PFSK-1 (cell line): ENCODE data around the gene B3GAT1.

Experiments used
- FOXP2 ChIP-seq: optimal IDR thresholded peaks from 2 replicates; pipeline ENCODE3; 2011; ENCODE audit warnings: borderline replicate concordance, control low read depth, inconsistent platforms; ENCODE audit not compliant: insufficient read depth; ENCODE audit errors: extremely low read length, extremely low read depth
- POLR2AphosphoS5 ChIP-seq: IDR thresholded peaks from 2 replicates; pipeline ENCODE4 v1.6.1; 2012; ENCODE audit warnings: low read depth, mild to moderate bottlenecking, control low read depth, low read length, moderate library complexity
- SIN3A ChIP-seq: IDR thresholded peaks from 2 replicates; pipeline ENCODE4 v1.6.1; 2012; ENCODE audit warnings: mild to moderate bottlenecking, low read length, moderate library complexity, borderline replicate concordance; ENCODE audit not compliant: insufficient read depth
- TAF1 ChIP-seq: IDR thresholded peaks from 2 replicates; pipeline ENCODE4 v1.6.1; 2012; ENCODE audit warnings: low read length, control low read depth, borderline replicate concordance; ENCODE audit not compliant: insufficient read depth
- TF ChIP-seq, protein P1 (sequence below), 2 experiments: IDR thresholded peaks; 2 replicates each; pipeline versions ENCODE4 v1.6.1 to v1.8.0; 2011 to 2012; ENCODE audit warnings: low read depth in 2 of 2, low read length in 2 of 2, control low read depth in 1 of 2, inconsistent platforms in 1 of 2, mild to moderate bottlenecking in 1 of 2, moderate library complexity in 1 of 2; ENCODE audit not compliant: insufficient read depth in 1 of 2

The B3GAT1 gene

DNA sequence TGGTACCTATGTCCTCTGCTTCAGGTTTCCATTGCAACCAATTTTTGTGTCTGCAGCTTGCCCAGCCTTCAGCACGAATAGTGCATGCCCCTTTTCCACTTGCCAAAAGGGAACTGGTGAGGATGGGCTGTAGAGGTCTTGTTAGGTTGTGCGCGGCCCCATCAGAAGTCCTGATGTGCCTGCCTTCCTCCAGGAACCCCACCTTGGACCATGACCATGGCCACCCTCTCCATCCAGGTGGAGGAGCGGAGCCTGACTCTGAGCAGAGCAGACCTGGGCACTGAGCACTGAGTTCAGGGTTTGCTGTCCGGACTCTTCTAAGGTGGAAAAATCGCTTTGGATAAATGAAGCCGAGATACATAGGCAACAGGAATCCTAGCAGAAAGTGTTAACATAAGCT is 73.4 kb downstream of the B3GAT1 start:
- TF ChIP-seq FOXP2 (no peak), SIN3A (no peak), TAF1 (no peak), POLR2AphosphoS5 (no peak)
- TF ChIP-seq, protein P1, sequence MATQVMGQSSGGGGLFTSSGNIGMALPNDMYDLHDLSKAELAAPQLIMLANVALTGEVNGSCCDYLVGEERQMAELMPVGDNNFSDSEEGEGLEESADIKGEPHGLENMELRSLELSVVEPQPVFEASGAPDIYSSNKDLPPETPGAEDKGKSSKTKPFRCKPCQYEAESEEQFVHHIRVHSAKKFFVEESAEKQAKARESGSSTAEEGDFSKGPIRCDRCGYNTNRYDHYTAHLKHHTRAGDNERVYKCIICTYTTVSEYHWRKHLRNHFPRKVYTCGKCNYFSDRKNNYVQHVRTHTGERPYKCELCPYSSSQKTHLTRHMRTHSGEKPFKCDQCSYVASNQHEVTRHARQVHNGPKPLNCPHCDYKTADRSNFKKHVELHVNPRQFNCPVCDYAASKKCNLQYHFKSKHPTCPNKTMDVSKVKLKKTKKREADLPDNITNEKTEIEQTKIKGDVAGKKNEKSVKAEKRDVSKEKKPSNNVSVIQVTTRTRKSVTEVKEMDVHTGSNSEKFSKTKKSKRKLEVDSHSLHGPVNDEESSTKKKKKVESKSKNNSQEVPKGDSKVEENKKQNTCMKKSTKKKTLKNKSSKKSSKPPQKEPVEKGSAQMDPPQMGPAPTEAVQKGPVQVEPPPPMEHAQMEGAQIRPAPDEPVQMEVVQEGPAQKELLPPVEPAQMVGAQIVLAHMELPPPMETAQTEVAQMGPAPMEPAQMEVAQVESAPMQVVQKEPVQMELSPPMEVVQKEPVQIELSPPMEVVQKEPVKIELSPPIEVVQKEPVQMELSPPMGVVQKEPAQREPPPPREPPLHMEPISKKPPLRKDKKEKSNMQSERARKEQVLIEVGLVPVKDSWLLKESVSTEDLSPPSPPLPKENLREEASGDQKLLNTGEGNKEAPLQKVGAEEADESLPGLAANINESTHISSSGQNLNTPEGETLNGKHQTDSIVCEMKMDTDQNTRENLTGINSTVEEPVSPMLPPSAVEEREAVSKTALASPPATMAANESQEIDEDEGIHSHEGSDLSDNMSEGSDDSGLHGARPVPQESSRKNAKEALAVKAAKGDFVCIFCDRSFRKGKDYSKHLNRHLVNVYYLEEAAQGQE (IDR thresholded peaks at IDR 0.05; ENCODE audit: insufficient read depth in 1 of 2, low read depth in 2 of 2, low read length in 2 of 2), result no peak

DNA sequence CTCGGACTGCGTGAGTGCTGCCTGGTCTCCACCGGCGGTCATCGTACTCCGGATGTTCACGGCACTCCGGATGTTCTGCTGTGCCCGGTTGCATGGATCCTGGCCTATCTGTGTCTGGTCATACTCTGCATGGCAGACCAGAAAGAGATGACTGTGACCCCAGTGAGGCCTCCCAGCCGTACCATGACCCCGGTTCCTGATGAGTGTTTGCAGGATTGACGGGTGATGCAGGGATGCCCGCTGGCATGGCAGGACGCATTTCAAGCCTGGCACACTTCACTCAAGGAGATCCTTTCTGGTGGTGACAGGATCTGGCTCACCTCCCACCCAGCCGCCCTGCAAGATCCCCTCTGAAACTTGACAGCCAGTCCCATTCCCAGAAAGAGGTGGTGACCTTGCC is 74.0 kb downstream of the B3GAT1 start:
- TF ChIP-seq POLR2AphosphoS5, result no peak
- TF ChIP-seq FOXP2, result no peak
- TF ChIP-seq, protein P1 (IDR thresholded peaks at IDR 0.05; ENCODE audit: insufficient read depth in 1 of 2, low read depth in 2 of 2, low read length in 2 of 2), result no peak
- TF ChIP-seq SIN3A, result no peak
- TF ChIP-seq TAF1, result no peak

DNA sequence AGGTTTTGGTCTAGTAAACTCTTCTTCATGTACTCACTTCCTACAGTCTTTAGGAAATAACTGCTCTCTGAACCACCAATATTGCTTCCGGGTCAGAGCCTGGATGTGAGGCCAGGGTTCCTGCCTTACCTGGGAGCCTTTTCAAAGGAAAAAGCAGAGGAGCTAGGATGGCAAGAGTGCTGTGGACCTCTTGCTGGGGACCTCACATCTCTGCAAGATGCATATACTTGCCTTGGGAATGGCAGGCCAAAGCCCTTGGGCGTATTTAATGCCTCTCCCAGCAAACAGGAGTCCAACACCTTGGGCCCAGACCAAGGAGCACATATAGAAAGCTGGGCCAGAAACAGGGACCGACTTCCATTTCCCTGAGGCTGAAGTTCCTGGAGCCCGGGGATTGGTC is 75.0 kb downstream of the B3GAT1 start:
- TF ChIP-seq POLR2AphosphoS5 (no peak), SIN3A (no peak), TAF1 (no peak), FOXP2 (no peak)
- TF ChIP-seq, protein P1 (IDR thresholded peaks at IDR 0.05; ENCODE audit: insufficient read depth in 1 of 2, low read depth in 2 of 2, low read length in 2 of 2), result no peak

DNA sequence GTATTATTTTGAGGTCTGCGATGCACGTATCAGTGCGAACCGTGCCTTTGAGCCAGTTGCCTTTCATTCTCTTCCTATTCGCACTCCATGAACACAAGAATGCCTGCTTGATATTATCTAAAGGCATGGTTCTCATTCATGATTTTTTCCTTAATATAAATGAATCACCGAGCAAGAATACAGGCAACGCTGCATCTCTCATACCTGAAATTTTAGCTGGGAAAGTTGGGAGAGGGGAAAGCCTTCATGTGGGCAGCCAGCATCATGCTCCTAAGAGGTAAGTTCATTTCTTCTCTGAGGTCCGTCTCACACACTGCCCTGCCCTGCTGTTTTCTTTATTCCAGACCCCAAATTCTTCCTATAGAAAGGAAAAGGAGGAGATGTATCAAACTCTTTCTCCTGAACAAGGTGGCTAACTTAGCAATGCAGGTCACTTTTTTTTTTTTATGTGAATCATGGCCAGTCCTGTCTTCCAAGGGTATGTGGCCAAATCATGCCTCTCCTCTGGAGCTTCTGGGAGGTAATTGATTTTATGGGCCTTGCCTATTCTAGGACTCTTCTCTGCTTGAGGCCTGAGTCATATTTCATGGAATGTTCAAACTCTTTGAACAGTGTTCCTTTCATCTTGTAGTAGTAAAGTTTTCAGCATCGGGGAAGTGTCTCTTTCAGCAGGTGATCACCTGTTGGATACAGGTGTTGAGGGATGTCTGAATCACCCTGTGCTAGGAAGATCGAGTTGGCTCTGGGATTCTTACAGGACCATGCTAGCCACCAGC is 77.1 kb downstream of the B3GAT1 start:
- TF ChIP-seq FOXP2, result no peak
- TF ChIP-seq, protein P1 (IDR thresholded peaks at IDR 0.05; ENCODE audit: insufficient read depth in 1 of 2, low read depth in 2 of 2, low read length in 2 of 2), result no peak
- no peak for TF ChIP-seq TAF1
- TF ChIP-seq POLR2AphosphoS5, result no peak
- TF ChIP-seq SIN3A, result no peak

DNA sequence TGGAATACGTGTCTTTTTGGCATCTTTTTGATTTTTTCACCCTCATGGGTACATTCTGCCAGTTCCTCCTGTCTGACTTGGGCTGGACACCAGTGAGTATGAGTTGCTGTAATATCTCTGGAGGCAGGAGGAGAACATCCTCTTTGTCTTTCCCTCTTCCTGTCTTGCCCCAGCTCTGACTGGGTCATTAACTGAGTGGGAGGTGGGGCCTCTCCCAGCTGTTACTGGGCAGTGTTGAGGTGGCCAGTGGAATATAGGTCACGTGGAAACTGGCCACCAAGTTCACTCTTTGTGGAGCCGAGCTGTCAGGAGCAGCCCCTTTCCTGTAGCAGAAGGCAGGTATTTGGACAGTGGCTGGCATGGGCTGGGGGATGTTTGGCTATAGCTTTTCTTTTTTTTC is 78.1 kb downstream of the B3GAT1 start:
- TF ChIP-seq, protein P1 (IDR thresholded peaks at IDR 0.05; ENCODE audit: insufficient read depth in 1 of 2, low read depth in 2 of 2, low read length in 2 of 2), result no peak
- TF ChIP-seq TAF1, result no peak
- TF ChIP-seq FOXP2, result no peak
- TF ChIP-seq POLR2AphosphoS5, result no peak
- no peak for TF ChIP-seq SIN3A
